ENCODE measurements around the gene GAS6.

GAS6 gene

GRCh38 chr13:113890774-113891480 lies 27.1 kb upstream of the GAS6 start:
- intact Hi-C loops (cut with DNase I), result no loop called here

DNA sequence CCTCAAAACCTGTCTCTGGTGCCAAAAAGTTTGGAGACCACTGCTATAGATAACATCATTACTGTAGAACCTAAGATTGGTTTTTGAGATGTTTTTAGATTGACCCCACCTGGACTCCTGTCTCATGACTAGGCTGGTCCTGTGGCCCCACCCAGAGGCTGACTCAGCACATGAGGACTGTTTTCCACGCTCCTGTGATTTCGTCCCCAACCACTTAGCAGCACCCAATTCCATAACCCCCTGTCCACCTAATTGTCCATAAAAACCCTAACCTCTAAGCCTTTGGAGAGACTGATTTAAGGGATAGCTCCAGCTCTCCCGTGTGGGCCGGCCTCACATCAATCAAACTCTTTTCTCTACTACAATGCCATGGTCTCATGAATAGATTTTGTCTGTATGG lies 25.6 kb upstream of the GAS6 start:
- peak in 1 of 10 donors; percentile 36 for DNase-seq
- intact Hi-C loops (cut with DNase I), result no loop called here

More at GRCh38 chr13:113890774-113891480, 27.1 kb upstream of the GAS6 start:
- DNase-seq, result no peak

DNA sequence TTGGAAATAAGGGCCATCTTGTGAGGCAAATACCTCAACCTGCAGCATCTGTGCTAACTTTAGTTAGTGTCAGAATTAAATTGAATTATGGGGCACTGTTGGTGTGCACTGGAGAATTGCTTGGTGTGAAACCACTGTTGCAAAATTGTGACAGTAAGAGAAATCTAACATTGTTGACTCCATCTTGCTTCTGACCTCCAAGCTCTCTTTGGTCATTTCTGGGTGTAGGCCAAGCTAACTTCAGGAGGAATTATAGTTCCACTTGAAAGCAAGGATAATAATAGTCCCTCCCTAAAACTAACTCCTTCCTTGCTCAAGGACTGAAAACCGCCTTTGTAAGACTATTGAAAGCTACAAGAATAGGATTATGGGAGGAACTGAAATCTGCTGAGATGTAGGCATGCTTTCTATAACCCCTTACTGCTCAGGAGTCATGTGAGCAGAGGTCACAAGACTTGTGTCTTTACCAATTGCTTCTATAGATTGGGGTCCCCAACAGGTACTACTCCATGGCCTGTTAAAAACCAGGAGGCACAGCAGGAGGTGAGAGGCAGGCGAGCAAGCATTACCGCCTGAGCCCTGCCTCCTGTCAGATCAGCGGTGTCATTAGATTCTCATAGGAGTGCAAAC lies 24.9 kb upstream of the GAS6 start:
- intact Hi-C loops (cut with DNase I), result no loop called here
- no peak for DNase-seq

GRCh38 chr13:113887700-113888201 lies 23.9 kb upstream of the GAS6 start:
- intact Hi-C loops (cut with DNase I), result no loop called here
- peak in 1 of 10 donors; percentile 15 for DNase-seq

DNA sequence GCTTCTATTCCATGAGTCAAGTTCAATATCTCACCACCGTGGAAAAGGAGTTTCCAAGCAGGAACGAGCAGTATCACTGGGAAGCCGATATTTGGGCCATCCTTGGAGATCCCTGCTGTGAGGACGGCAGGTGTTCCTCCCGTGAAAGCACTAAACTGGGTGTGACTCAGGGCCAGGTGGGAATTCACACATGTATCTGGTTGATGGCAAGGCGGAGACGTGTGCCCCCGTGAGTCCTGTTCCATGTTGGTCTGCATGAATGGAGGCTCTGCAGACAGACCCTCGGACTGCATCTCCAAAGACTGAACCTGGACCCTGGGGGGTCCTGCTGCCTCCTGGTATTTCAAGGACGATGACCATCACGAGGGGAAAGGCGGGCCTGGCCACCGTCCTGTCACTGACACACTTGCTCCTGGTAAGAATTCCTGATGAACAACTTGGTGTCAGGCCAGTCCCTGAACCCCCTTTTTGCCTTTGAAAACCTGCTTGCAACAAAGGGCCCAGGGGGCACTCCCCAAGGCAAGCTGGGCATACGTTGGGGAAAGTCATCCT lies 22.8 kb upstream of the GAS6 start:
- intact Hi-C loops (cut with DNase I), result no loop called here
- DNase-seq, result peak in 1 of 10 donors; percentile 55

DNA sequence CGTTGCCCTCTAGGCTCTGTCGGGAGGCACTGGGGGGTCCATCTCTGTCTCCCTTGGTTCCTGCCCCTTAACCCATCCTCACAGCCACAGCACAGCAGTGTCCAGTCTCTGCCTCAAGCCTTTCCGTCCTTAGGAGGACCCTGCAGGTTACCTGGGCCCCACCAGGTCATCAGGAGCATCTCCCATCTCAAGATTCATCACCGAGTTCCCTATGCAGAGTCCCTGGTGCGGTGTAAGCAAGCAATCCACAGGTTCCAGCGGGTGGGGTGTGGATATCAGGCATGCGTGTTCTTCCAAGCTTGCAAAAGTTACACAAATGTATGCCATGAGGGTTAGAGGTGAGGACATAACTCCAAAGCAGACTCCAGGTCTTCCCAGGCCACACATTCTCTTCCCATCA lies 20.9 kb upstream of the GAS6 start:
- DNase-seq, result peak in 1 of 10 donors; percentile 29
- intact Hi-C loops (cut with DNase I), result no loop called here

DNA sequence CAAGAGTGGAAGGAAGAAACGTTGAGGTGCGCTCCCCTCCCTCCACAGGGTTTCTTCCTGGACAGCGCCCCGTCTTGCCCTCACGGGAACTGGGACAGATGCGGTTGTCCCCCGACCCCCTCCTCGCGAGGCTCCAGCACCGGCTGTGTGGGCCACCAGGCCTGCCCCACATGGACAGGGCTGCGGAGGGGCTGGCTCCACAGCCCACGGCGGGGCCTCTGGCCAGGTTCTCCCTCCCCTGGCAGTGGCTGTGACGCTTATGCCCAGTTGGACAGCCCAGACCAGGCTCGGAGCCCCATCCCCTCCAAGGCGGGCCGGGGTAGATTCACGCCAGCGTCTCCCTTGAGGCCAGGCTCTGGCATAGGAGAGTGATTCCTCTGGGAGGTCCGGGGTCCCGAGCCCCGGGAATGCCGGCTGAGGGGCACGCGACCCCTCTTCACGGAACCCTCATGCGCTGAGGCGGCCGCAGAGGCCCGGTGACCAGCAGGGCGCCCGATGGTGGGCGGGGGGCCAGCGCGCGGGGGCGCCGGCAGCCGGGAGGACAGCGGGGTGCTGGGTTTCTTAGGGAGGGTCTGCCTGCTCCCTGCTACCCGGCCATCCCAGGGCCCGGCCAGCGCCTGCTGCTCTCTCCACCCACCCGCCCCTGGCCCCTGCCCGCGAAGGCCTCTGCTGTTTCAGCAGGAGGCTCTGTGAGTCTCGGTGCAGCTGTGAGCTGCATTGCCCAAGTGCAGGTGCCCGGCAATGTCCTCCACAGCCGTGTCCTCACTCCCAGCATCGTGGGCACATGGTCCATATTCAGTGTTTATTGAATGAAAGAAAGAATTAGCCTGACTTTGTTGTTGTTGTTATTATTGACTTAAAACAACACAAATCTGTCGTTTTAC lies 20.3 kb upstream of the GAS6 start:
- DNase-seq, result peak in 1 of 10 donors; percentile 80
- intact Hi-C loops (cut with DNase I), result no loop called here

DNA sequence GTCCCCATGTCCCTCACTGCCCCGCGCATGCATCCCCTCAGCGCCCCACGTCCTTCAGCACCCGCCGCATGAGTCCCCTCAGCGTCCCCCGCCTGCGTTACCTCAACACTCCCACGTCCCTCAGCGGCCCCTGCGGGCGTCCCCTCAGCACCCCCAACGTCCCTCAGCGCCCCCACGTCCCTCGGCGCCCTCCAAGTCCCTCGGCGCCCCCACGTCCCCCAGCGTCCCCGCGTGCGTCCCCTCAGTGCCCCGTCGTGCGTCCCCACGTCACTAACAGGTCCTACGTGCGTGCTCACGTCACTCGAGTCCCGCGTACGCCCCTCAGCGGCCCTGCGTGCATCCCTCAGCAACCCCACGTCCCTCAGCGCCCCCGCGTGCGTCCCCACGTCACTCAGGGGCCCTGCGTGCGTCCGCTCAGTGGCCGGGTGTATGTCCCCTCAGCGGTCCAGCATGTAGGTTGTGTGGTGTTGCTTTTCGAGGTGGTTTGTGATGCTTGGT lies 19.5 kb upstream of the GAS6 start:
- peak in 1 of 10 donors; percentile 73 for DNase-seq
- intact Hi-C loops (cut with DNase I), result no loop called here

DNA sequence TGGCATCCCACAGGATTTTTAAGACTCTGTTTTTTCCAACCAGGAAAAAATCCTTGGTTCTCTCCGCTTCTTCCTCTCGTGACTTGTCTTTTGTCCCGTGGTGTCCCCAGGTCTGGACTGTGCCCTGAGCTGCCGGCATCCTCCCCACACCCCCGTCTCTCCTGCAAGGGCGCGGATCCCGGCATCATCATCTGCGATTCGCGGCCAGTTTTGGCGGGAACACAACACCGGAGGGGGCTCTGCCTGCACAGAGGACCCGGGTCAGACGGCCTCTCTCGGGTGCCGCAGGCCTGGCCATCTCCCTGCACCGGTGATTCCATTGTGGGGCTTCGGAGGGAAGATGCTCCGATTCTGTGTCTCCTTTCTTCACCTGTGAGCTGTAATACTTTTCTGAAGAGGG lies 18.8 kb upstream of the GAS6 start:
- peak in 1 of 10 donors; percentile 67 for DNase-seq
- intact Hi-C loops (cut with DNase I), result no loop called here

DNA sequence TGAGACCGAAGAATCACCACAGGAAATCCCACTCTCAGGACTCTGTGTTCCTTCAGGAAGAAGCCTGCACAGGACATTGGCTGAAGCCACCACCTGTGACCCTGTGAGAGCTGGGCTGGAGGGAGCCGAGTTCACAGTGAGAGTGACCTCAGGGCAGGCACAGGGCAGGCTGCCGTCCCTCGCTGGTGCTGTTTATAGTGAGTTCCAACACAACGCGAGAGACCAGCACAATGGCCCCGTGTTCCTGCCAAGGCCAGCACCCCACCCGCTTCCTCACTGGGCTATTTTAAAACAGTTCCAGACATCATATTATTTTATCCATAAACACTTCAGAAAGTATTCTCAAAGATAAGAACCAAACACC lies 18.4 kb upstream of the GAS6 start:
- intact Hi-C loops (cut with DNase I), result no loop called here
- peak in 1 of 10 donors; percentile 70 for DNase-seq

DNA sequence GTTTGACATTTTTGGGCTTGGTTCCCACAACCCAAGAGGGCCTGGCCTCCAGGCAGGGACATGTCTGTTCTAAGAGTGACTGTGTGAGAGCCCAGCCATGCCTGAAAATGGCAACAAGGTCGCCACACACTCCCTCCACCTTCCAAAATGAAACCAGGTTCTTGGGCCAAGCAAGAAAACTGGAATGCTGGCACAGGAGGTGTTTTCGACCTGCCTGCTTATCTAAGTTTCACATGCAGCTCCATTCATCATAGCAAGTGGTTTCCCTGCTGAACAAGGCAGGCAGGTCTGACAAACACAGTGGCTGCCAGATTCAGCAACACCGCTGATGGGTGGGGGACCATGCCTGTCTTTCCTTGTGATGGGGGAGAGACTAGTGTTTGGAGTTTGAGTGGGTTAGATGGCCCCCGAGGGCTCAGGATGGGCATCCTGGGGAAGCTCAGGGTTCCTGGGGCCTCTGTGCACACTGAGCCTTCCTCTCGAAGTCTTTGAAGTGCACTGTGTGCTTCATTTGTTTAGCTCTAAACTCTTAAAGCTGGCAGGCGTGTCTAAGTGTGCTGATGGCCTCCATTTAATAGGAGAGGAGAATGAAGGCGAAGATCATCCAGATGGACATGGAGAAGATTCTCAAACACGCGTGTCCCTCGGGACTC lies 17.9 kb upstream of the GAS6 start:
- intact Hi-C loops (cut with DNase I), result no loop called here
- DNase-seq, result peak in 1 of 10 donors; percentile 54

GRCh38 chr13:113880651-113881611 lies 17.1 kb upstream of the GAS6 start:
- DNase-seq, result peak in 1 of 10 donors; percentile 77
- intact Hi-C loops (cut with DNase I), result no loop called here

- intact Hi-C loops (cut with DNase I), result no loop called here
- DNase-seq, result no peak
Measured at GRCh38 chr13:113879494-113880360, 15.9 kb upstream of the GAS6 start.

DNA sequence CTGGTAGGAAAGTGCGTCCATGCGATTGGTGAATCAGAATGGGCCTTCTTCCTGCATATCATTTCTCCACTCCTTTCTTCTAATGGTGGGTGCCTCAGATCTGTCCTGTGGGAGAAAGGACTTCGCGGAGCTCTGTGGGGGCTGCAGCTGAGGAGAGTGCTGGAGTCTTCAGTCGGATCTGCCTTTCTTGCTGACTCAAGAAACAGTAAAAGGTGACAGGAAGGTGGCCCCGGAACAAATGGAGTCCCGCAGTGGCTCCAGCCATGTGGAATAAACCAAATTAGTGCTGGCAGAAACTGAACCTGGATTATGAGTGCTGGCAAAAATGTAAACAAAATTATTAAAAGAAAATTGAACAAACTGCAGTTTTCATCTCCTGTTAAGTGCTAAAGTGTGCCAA lies 15.1 kb upstream of the GAS6 start:
- intact Hi-C loops (cut with DNase I), result no loop called here
- peak in 1 of 10 donors; percentile 52 for DNase-seq

DNA sequence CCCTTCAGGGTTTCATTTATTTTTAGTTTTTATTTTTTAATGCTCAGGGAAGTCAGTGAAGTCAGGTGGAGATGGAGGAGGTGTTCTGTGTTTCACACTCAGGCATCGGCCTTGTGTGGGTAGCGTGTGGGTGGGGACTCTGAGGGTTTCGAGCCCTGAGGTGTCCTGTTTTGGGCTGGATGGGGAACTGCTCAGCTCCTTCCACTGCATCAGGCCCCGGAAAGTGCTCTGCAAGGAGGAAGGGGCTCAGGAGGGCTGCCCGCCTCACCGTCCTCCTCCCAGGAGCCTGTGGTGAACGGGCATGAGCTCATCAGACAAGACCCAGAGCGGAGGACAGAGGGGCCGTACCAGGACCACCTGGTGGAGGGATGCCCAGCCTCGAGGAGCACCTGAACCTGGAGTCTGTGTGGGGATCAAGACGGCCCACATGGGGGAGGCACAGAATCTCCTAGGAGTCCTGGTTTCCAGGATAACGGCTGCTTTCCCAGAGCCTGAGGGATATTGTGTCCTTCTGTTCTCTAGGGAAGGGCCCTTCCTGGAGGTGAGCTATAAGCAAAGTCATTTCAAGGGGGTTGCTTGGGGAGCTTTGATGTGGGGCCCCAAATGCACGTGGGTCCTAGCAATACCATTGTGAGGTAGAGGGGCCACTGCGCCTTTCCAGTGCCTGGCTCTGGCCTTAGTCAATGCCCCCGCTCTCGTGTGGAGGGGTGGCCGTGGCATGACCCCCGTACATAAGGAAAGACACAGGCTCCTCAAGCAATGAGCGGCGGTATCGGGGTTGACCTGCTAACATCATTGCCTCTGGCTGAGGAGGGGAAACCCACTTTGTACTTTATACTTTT lies 13.5 kb upstream of the GAS6 start:
- peak in 1 of 10 donors; percentile 66 for DNase-seq
- intact Hi-C loops (cut with DNase I), result no loop called here

GRCh38 chr13:113876346-113877148 lies 12.7 kb upstream of the GAS6 start:
- intact Hi-C loops (cut with DNase I), result no loop called here
- peak in 1 of 10 donors; percentile 8 for DNase-seq

Measured in posterior cingulate gyrus (tissue), 11 donors.